Caco-2 (cell line): ENCODE data around the gene SUN2. TPM values are rescaled to one million over a fixed set of nuclear protein-coding genes. Genes with fewer than 3 reads are reported as not detected.
A peak's percentile ranks its signal among the peaks of the same experiment; 100 is the strongest.

Experiments used
- BruUV-seq: library from RNA; stranded (reverse); fragments of 400-500 nt; replicated peaks from 2 replicates; lab custom pipeline; 2021; lab: Mats Ljungman, UMichigan
- CTCF ChIA-PET: fragments of 300-600 bp; sonication (Branson Sonifier 250); formaldehyde crosslinking; loops from one replicate; lab custom pipeline; 2022; ENCODE audit warnings: antibody characterized with exemption; lab: Charles Lee
- POLR2A ChIA-PET: fragments of 300-600 bp; sonication (Branson Sonifier 250); formaldehyde crosslinking; loops from one replicate; lab custom pipeline; 2022; ENCODE audit warnings: antibody characterized with exemption; lab: Charles Lee
- DNase-seq, 2 experiments: peaks; one replicate each; pipeline versions ENCODE4 v3.0.0 to v3.0.0-alpha.2; 2020 to 2022
- H3K27me3 ChIP-seq: replicated peaks from 2 replicates; pipeline ENCODE4 v1.6.0; 2011; ENCODE audit warnings: low read length; ENCODE audit not compliant: control insufficient read depth, insufficient read depth
- H3K36me3 ChIP-seq: 2 replicates; pipeline ENCODE4 v1.5.1; 2011; ENCODE audit warnings: low read length; ENCODE audit not compliant: control insufficient read depth, insufficient read depth
- H3K4me1 ChIP-seq: fragments of 250-450 bp; sonication (Bioruptor Pico); 2 replicates; pipeline ENCODE4 v1.5.1; 2020; ENCODE audit warnings: mild to moderate bottlenecking
- H3K4me3 ChIP-seq: 2 replicates; pipeline ENCODE4 v1.5.1; 2011; ENCODE audit warnings: low read depth, mild to moderate bottlenecking, control low read depth, low read length
- H3K9me3 ChIP-seq: fragments of 250-450 bp; sonication (Bioruptor Pico); 2 replicates; pipeline ENCODE4 v1.5.1; 2020; ENCODE audit warnings: mild to moderate bottlenecking, moderate library complexity
- H3K27ac Mint-ChIP-seq: one replicate; pipeline ENCODE4 v1.8.0; 2022; ENCODE audit warnings: mixed read lengths; ENCODE audit not compliant: unreplicated experiment
- H3K27me3 Mint-ChIP-seq: one replicate; pipeline ENCODE4 v1.8.0; 2022; ENCODE audit warnings: mixed read lengths; ENCODE audit not compliant: insufficient read depth, unreplicated experiment
- H3K36me3 Mint-ChIP-seq: one replicate; pipeline ENCODE4 v1.8.0; 2022; ENCODE audit warnings: mild to moderate bottlenecking, mixed read lengths; ENCODE audit not compliant: insufficient read depth, unreplicated experiment
- H3K4me1 Mint-ChIP-seq: one replicate; pipeline ENCODE4 v1.8.0; 2022; ENCODE audit warnings: low read depth, mixed read lengths; ENCODE audit not compliant: unreplicated experiment
- H3K4me3 Mint-ChIP-seq: one replicate; pipeline ENCODE4 v1.8.0; 2022; ENCODE audit warnings: mild to moderate bottlenecking, moderate library complexity, mixed read lengths; ENCODE audit not compliant: unreplicated experiment
- H3K9me3 Mint-ChIP-seq: one replicate; pipeline ENCODE4 v1.8.0; 2022; ENCODE audit warnings: mixed read lengths; ENCODE audit not compliant: unreplicated experiment
- CTCF ChIP-seq, 2 experiments: fragments of 200-600 bp in 1 of 2; IDR thresholded peaks; 1 replicate in 1 of 2; 2 replicates in 1 of 2; pipeline versions ENCODE4 v1.5.1 to v1.8.0; 2011 to 2022; ENCODE audit warnings: antibody characterized with exemption in 1 of 2, control low read depth in 1 of 2, inconsistent platforms in 1 of 2, low read depth in 1 of 2, low read length in 1 of 2, mild to moderate bottlenecking in 1 of 2, moderate library complexity in 1 of 2; ENCODE audit not compliant: insufficient read depth in 1 of 2, severe bottlenecking in 1 of 2, unreplicated experiment in 1 of 2
- intact Hi-C: fragments of 100-400 bp; cut with micrococcal nuclease; formaldehyde crosslinking; loops from one replicate; pipeline ENCODE4 v1.10.0; 2022; ENCODE audit not compliant: unreplicated experiment
- total RNA-seq: library from RNA; stranded (reverse); gene quantifications from 2 replicates; pipeline ENCODE4 v1.2.3, GENCODE V29; 2022

Gene SUN2
- total RNA-seq, 1 experiment from 2014 or later: 67.8 TPM

- H3K27ac Mint-ChIP-seq: peak overlapping the region; percentile 72
- H3K9me3 ChIP-seq: no peaks in the 10 kb centered on the region
- H3K27me3 ChIP-seq: no peaks in the 10 kb centered on the region
- peak; percentile 81 to 90 for TF ChIP-seq CTCF (IDR thresholded peaks at IDR 0.05; ENCODE audit: insufficient read depth in 1 of 2, low read depth in 1 of 2, low read length in 1 of 2, severe bottlenecking in 1 of 2, unreplicated experiment in 1 of 2)
- H3K27me3 Mint-ChIP-seq: no peaks in the 10 kb centered on the region
- H3K4me3 Mint-ChIP-seq: no peak overlapping the region
- H3K36me3 Mint-ChIP-seq: peaks cover 77% of the 10 kb centered on the region
- H3K36me3 ChIP-seq: peaks cover 2% of the 10 kb centered on the region; the same call in 1 of the 2 replicates
- ChIA-PET CTCF (interaction anchor here (0.6 to 2.1 kb wide), 5 partner anchors 8 to 835 kb away, joined by 3 to 7 read pairs (median 4); no protein-coding TSS in a partner anchor), POLR2A (interaction anchor here (1.3 kb wide), 1 partner anchor 28 kb away, joined by 3 read pairs; the partner anchor contains the start of gene GTPBP1)
- no peaks in the 10 kb centered on the region for H3K4me1 ChIP-seq
- no TSS peak for BruUV-seq
- no peaks in the 10 kb centered on the region for H3K4me1 Mint-ChIP-seq
- no peaks in the 10 kb centered on the region for H3K9me3 Mint-ChIP-seq
- H3K4me3 ChIP-seq: no peak overlapping the region
- DNase-seq: peak in 1 of 2 experiments; percentile 69
- intact Hi-C loops: no loop called here
Measured at GRCh38 chr22:38733329-38733723, 22.5 kb downstream of the SUN2 start.

GRCh38 chr22:38732251-38732815 is 23.5 kb downstream of the SUN2 start:
- ChIA-PET POLR2A (interaction anchor here (1.3 kb wide), 1 partner anchor 27 kb away, joined by 3 read pairs; the partner anchor contains the start of gene GTPBP1), CTCF (no interaction called here)
- Mint-ChIP-seq H3K36me3 (peaks cover 73% of the 10 kb centered on the region), H3K9me3 (no peaks in the 10 kb centered on the region), H3K27me3 (no peaks in the 10 kb centered on the region), H3K4me3 (no peak overlapping the region), H3K4me1 (no peaks in the 10 kb centered on the region), H3K27ac (peak overlapping the region; percentile 72)
- Histone ChIP-seq H3K4me1 (no peaks in the 10 kb centered on the region), H3K27me3 (no peaks in the 10 kb centered on the region), H3K9me3 (no peaks in the 10 kb centered on the region), H3K36me3 (peaks cover 7% of the 10 kb centered on the region), H3K4me3 (no peak overlapping the region)
- no peak for TF ChIP-seq CTCF (IDR thresholded peaks at IDR 0.05; ENCODE audit: insufficient read depth in 1 of 2, low read depth in 1 of 2, low read length in 1 of 2, severe bottlenecking in 1 of 2, unreplicated experiment in 1 of 2)
- no TSS peak for BruUV-seq
- DNase-seq: no peak
- intact Hi-C loops: no loop called here

DNA sequence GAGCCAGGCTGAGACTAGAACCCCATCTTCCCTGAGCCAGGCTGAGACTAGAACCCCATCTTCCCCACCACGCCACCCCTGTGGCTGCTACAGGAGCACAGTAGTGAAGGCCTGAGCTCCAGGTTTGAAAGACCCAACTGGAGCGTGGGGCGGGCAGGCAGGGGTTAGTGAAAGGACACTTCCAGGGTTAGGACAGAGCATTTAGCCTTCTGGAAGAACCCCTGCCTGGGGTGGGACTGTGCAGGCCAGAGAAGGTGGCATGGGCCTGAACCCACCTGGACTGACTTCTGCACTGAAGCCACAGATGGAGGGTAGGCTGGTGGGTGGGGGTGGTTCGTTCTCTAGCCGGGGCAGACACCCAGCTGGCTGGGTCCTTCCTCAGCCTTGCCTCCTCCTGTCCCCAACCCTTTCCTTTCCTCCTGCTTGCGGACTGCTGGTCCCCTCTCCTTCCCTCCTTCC is 24.1 kb downstream of the SUN2 start:
- Histone ChIP-seq H3K9me3 (no peaks in the 10 kb centered on the region), H3K4me3 (no peak overlapping the region), H3K4me1 (no peaks in the 10 kb centered on the region), H3K36me3 (peaks cover 8% of the 10 kb centered on the region), H3K27me3 (no peaks in the 10 kb centered on the region)
- H3K9me3 Mint-ChIP-seq: no peaks in the 10 kb centered on the region
- BruUV-seq: no TSS peak
- ChIA-PET CTCF (interaction anchor here (0.5 kb wide), 1 partner anchor 334 kb away, joined by 3 read pairs; no protein-coding TSS in a partner anchor), POLR2A (no interaction called here)
- H3K4me1 Mint-ChIP-seq: no peaks in the 10 kb centered on the region
- intact Hi-C loops: no loop called here
- H3K27ac Mint-ChIP-seq: peak overlapping the region; percentile 29
- H3K4me3 Mint-ChIP-seq: no peak overlapping the region
- TF ChIP-seq CTCF (IDR thresholded peaks at IDR 0.05; ENCODE audit: insufficient read depth in 1 of 2, low read depth in 1 of 2, low read length in 1 of 2, severe bottlenecking in 1 of 2, unreplicated experiment in 1 of 2): no peak
- H3K36me3 Mint-ChIP-seq: peaks cover 67% of the 10 kb centered on the region
- no peak for DNase-seq
- no peaks in the 10 kb centered on the region for H3K27me3 Mint-ChIP-seq
